Suppressor macrophage treated with lipopolysaccharide for 1 hour (primary cell): ENCODE data around the gene MYRF.

Experiments used
- DNase-seq, 3 donors: peaks; one replicate each; pipeline ENCODE4 v3.0.0-alpha.2; 2020 to 2022

Gene MYRF

DNA sequence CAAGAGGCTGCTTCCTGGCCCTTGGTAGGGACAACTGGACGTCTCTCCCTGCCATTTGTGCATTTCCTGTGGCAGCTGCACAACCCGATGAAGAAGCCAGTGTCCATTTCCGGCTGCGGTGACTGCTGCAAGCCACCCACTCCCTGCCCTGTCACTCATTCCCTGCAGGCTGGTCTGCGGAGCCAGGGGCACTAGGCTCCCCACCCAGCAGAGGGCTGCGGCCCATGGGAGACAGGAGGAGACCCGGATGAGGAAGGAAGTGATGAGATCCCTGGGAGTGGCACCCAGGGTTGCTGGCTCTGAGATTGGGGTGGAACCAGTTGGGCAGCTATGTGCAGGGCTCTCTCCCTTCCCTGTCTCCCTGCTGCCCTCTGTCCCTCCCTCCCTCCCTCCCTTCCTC, 10.0 kb upstream of the MYRF start:
- peak; percentile 58 to 76 (median 74) for DNase-seq

DNA sequence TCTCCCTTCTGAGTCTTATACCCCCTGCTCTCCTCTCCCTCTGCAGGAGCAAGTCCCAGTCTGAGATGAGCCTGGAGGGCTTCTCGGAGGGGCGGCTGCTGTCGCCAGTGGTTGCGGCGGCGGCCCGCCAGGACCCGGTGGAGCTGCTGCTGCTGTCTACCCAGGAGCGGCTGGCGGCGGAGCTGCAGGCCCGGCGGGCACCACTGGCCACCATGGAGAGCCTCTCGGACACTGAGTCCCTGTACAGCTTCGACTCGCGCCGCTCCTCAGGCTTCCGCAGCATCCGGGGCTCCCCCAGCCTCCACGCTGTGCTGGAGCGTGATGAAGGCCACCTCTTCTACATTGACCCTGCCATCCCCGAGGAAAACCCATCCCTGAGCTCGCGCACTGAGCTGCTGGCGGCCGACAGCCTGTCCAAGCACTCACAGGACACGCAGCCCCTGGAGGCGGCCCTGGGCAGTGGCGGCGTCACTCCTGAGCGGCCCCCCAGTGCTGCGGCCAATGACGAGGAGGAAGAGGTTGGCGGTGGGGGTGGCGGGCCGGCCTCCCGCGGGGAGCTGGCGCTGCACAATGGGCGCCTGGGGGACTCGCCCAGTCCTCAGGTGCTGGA, 8.8 kb upstream of the MYRF start:
- no peak for DNase-seq

DNA sequence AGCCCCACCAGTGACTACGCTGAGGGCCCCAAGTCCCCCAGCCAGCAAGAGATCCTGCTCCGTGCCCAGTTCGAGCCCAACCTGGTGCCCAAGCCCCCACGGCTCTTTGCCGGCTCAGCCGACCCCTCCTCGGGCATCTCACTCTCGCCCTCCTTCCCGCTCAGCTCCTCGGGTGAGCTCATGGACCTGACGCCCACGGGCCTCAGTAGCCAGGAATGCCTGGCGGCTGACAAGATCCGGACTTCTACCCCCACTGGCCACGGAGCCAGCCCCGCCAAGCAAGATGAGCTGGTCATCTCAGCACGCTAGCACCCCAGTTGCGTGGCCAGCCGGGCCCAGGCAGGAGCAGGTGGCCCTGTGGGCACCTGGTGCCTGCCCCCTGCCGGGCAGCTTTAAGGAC, 8.3 kb upstream of the MYRF start:
- no peak for DNase-seq

DNA sequence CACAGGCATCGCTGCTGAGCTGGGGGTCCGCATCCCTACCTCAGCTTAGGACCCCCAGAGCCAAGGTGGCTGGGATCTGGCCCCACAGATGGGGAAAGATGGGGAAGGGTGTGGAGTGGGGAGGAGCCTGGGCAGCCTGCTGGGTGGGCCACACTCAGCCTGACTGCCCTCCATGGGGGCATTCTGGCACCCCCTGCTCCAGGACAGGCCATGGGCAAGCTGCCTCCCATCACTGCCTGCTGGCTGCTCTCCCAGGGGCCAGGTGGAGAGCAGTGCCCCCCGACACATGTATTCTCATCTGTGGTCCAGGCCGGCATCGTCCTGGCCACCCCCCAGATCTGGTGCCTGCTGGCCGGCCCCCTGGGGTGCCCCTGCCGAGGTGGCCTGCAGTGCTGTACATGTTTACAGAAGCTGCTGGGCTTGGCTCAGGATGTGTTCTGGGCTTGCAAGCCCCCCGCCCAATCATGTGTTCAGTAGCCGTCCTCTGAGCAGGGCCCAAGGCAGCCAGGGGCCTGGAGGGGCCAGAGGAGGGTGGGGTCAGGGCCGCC, 7.8 kb upstream of the MYRF start:
- DNase-seq: no peak

DNA sequence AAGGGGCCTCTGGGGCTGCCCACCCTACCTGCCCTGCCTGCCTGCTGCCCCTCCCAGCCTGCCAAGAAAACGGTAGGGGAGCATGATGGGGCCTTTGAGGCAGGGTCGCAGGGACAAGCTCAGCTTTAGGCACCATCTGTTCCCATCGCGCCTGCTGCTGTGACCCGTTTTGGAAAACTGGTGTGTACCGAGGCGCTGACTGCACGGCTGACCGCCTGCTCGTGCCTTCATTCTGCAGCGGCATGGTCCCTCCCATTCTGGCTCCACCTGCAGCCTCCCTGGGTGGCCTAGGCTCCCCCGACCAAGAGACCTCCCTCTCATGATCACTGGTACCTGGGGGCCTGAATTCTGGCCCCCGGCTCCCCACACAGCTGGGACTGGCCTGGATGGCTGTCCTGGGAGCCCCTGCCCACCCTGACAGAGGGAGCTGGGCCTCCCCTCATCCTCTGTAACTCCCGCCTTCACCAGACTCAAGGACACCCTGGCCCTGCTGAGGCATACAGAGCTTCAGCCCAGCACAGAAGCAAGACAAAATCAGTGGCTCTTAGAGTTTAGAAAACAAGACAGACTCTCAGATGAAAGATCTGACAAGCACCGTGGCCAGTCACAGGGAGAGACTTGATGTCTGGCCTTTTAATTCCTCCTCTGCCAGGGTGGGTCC, 6.5 kb upstream of the MYRF start:
- DNase-seq: no peak

DNA sequence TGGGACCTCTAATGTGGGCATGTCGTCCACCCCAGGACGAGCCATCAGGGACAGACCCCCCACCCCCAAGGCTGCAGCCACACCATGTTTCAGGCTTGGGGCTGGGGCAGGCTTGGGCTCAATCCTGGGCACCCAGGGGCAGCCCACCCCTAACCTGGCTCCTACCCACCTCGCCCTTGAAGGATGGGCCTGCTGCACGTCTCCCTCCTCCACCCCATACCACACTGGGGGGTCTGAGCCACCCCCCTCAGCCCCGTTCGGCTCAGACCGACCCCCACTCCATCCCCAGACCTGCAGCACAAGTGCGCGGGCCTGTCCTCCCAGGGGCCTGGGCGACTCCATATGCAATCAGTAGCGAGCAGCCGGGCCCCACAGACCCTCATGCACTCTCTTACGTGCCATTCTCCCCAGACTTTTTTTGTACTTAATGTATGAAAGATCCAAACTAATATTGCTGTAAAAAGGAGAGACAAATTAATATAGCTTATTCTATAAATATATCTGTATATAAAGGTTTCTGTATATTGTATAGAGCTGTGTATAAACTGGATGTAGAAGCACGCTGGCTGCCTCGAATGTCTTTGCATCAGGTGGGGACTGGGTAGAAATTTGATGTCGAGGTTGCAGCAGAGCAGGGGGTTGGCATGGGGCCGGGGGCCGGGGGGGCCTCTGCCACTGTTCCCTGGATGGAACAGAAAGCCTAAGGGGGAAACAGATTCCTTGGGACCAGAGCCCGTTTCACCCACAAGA, 5.8 kb upstream of the MYRF start:
- no peak for DNase-seq

DNA sequence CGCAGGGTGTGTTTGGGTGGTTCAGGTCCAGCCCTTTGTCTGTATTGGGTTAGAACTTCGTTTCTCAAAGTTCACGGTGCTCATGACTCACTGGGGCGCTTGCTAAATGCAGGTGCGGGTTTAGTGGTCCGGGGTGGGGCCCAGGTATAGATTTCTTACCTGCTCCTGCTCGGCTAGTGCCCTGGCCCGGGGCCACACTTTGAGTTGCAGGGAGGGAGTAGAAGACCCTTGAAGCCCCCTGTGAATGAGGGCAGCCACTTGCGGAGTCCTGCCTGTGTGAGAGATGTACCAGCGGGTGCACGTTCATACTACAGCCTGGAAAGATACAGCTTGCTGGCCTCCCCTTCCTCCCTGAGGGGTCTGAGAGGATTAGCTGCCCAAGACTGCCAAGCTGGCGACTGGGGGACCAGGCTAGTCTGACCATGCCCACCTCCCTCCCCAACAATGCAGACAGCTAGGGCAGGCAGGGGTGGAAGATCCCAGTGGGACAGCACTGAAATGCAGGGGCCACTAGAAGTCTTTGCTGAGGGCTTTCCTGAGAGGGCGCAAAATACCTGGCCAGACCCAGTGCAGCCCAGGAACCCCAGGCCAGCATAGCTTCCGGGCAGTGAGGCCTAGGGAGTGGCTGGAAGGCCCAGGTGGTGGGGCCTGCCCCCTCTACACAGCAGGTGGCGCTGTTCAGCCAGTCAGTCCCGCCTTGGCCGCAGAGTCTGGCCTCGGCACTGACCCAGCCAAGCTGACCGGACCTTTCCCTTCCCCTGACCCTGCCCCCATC, 5.1 kb upstream of the MYRF start:
- DNase-seq: peak; percentile 72 to 85 (median 75)

DNA sequence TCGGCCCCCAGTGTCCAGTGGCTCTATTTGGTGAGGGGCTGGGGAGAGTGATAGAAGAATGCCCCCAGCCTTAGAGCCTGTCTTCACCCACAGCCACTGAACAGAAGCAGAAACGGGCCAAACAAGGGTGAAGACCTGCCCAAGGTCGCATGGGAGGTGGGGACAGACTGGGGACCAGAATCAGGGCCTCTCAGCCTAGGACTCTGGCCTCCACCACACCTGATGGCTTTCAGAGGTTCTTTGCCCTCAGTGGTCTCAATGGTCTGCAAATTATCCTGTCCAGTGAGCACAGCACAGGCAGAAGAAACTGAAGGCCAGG, 4.5 kb upstream of the MYRF start:
- no peak for DNase-seq

DNA sequence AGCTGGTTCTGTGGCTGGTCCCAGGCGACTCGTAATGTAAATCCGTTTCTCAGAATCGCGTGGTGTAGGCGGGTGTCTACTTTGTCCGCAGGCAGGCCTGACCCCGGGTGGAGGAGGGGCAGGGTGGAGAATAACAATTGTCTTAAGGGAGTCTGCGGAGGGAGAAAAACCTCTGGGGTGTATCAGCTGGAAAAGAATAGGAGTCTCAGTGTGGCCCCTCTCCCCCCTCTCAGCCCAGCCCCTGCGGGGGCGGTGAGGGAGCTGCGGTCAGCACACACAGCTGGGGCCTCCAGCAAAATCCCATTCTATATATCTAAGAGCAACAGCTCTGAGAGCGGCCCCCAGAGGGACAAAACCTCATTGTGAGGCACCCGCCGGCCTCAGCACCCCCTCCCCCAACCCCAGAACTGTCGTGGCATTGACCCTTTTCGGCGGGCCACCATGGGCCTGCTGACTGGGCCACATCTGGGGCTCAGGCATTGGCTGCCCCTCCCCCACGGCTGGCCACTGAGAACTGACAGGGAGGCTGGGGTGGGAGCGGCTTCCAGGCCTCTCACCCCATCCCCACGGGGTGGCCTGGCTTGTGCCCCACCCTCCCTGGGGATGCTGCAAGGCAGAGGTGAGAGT, 2.7 kb upstream of the MYRF start:
- DNase-seq: no peak

DNA sequence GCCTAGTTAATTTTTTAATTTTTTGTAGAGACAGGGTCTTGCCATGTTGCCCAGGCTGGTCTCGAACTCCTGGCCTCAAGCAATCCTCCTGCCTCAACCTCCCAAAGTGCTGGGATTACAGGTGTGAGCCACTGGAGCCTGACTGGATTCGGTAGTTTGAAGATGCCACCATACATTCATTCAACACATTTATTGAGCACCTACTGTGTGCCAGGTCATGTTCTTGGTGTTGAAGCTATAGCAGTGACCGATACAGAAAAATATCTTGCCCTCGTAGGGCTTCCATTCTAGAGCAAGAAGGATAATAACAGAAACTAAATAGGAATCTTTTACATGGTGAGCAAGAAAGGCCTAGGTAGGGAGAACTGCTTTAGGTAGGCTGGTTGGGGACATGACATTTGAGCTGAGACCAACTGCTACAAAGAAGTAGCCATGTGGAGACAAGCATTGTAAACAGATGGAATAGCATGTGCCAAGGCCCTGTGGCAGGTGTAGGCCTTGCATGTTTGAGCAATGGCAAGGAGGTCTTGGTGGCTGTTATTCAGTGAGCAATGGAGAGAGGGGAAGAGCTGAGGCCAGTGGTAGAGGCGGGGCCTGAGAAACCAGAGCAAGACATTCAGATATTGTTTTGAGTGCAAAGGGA, 1.7 kb upstream of the MYRF start:
- no peak for DNase-seq

DNA sequence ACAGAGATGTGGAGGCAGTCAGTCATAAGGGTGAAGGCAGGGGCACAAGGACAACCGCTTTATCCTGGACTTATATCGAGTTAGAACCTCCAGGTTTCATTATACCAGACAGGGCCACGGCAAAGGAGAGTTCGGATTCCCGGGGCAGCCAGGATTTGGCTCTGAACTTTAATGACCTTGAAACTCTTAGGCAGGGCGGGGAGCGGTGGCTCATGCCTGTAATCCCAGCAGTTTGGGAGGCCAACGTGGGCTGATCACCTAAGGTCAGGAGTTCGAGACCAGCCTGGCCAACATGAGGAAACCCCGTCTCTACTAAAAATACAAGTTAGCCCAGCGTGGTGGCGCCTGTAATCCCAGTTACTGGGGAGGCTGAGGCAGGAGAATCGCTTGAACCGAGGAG, 1.1 kb upstream of the MYRF start:
- DNase-seq: no peak

DNA sequence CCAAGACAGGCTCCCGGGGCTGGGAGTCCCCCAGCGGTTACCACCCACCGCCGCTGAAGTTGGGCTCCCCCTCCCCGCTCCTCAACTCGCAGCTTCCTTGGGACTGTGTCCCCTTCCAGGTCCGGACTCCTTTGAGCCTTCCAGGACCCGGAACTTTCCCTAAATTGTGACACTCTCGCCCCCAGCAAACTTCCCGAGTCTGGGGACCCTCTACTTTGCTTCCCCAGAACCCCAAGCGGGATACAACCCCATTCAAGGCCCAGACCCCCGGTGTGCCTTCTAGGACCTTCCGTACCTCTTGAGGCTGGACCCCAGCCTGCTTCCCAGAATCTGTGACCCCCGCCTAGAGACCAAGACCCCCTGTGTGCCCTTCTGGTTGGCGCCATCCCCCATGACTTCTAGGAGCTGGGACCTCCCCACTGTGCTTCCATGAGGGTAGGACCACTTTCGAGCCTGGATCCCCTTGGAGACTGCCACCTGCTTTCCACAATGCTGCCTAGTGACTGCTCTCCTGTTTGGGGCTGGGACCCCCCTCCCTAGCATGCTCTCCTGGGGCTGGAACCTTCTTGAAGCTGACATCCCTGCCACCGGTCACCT, 587 bp downstream of the MYRF start:
- DNase-seq: no peak

DNA sequence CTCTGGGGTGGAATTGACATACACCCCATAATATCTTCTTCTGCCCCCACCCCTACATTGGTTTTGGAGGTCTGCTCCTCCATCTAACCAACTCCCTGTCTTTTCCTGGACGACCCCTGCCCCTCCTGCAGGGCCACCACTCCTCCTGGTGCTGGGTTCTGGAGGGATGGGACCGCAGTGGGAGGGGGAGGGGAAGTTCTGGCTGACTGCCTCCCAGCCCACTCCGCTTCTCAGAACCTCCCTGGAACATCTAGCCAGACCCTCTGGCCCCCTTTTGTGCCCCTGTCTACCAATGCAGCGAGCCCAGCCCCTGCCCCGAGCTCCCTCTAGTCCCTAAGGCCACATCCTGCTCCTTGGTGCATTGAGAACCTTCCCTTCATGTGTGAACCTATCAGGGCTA, 1.2 kb downstream of the MYRF start:
- DNase-seq: no peak

DNA sequence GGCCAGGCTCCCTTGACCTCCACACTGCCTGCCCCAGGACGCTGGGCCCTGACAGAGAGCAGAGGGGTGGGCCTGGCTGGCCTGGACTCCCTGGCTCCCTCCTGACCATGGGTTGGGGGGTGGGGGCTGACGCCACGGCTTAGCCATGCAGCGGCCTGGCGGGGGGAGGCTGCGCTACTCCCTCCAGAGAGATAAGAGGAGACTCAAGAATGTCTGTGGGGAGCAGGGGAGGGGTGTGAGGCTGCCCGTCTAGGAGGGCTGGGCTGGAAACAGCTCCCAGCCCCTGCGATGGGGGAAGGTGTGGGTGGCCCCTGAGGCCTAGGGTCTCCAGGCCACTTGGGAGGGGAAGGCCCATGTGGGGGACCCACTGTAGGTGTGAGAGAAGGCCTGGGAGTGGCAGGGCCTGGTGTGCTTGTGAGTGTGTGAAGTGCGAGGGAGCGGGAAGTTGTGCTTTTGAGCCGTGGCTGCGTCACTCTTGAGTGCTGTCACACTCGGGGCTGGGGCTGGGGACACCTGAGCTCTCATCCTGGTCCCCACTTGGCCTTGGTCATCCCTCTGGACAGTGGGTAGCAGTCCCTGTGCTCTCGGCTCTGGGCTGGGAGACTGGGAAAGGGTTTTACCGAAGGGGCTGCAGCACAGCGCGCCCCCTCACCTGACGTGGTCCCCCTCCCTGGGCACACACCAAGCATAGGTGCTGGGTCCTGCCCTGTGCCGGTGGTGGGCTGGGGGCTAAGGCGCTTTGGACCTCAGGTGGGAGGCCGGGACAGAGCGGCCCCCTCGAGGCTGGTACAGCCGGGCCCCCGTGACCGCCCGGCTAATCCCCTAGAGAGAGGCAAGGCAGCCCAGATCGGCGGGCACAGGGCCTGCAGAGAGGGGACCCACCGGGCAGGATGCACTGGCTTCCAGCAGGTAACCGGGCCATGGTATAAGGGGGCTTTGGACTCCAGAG, 2.4 kb downstream of the MYRF start:
- DNase-seq: no peak

DNA sequence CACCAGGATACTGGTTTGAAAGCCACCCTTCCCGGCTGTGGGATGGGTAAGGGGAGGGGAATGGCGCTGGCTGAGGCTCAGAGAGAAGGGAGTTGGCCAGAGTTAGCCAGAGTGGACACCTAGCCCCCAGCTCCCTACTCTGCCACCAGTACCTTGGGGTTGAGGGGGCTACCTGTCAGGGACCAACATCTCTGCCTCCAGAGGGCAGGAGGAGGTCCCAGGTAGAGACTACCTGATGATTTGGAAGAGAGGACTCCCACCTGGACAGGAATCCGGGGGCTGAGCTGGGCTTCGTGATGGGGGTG, 3.7 kb downstream of the MYRF start:
- DNase-seq: no peak

DNA sequence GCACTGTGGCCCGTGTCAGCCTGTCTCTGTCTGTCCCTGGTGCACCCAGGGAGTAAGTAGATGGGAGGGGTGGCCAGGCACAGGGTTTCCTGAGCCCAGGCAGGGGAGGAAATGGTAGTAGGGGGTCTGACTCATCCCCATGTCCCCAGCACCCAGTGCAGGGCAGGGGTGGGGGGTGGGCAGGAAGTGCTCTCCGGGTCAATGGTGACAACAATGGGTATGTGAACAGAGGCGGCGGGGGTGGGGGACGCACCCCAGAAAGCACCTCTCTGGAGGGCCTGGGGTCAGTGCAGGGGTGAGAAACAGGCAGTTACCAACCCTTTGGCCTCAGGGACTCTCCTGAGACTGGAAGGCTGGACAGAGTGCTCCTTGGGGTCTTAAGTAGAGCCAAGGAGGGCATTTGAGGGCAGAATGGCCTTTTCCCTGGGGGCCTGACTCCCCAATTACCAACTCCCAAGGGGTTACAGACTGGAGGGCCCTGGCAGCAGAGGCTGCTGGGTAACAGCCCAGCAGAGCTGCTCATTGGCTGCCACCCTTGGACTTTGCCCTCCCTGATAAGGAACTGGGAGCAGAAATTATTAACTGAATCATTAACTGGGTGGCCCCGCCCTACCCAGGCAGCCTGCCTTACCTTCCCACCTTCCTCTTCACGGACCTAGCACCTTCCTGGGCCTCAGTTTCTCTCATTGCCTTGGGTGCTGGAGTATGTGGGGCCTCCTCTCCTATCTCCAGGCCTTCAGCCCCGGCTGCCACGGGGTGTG, 4.2 kb downstream of the MYRF start:
- peak; percentile 65 to 81 (median 77) for DNase-seq

DNA sequence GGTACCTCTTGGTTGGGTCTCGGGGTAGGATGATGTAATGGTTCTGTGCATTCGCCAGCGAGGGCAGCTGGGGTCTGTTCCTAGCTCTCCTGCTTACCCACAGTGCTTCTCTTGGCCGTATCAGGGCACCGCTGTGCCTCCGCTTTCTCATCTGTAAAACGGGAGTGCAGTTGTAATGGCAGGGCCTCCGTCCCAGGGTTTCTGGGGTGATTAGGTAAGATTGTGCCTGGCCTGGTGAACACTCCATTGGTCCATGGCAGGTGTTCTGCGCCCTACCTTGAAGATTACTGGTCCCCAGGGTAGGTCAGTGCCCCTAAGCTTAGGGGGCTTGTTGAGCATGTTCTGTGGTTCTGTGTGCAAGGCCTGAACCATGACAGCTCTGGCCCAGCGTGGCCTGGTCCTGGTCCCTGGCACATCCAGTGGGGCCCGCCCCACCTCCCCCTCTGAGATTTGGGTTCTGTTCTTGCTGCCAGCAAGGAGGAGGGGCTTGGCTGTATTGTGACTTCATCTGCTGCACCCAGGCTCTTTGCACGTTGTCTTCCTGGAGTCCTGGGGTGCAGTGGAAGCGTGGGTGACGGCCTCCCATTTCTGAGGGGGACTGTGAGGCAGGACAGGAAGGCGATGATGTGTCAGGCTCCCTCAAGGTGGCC, 4.9 kb downstream of the MYRF start:
- no peak for DNase-seq

DNA sequence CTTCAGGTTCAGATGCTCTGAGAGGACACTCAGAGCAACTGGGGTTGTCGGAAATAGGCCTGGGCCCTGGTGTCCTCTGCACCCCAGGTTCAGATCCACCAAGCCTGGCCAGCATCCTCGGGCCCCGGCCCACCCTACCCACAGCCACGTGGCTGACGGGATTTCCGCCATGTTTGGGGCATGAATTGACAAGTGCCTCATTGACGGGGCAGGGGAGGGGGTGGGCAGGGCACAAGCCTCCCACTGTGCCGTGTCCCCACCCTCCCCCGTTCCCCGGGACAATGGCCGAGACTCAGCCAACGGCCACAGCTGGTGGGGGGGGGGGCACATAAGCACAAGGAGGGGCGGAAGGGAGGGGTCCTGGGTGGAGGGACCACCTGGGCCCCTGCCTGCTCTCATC, 8.5 kb downstream of the MYRF start:
- no peak for DNase-seq

DNA sequence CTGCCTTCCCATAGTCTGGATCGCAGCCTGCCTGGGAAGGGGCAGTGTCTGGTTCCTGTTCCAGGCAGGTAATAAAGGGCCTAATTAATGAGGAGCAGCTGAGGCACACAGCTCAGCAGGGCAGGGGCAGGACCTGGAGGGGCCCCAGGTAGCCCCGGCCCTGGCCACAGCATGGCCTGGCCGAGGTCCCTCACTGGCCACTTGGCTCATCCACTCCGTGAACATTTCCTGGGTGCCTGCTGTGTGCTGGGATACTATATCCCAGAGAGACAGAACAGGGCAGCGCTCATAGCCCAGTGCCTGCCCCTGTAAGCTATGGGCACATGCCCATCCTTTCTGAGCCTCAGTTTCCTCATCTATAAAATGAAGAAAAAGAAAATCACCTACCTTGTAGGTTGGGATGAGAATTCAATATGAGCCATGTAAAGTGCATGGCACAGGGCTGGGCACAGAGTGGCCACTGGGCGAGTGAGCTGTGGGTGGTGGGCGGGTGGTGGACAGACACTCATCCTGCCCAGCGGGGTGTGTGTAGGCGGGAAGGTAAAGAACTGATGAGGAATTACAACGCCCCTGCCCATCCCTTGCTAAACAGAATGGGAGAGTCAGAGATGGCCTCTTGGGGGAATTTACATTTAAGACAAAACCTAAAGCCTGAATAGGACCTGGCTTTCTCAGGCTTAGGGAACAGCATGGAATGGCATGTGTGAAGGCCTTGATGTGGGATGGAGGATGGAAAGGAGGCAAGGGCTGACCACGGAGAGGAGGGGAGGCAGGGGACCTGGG, 9.2 kb downstream of the MYRF start:
- DNase-seq: peak; percentile 28 to 39 (median 33)
